HepG2 (cell line): ENCODE measurements around the gene B4GALT7. TPM values are rescaled to one million over a fixed set of nuclear protein-coding genes. Genes with fewer than 3 reads are reported as not detected.

ENCODE experiments used
- ATF1 ChIP-seq: IDR thresholded peaks from 2 replicates; pipeline ENCODE4 v1.6.1; 2016; ENCODE audit warnings: mild to moderate bottlenecking, control low read depth
- CERS6 ChIP-seq: sonication (generic); formaldehyde crosslinking; IDR thresholded peaks from 2 replicates; pipeline ENCODE4 v1.5.0; 2020; ENCODE audit warnings: missing genetic modification reagents
- HDAC2 ChIP-seq: sonication (generic); formaldehyde crosslinking; IDR thresholded peaks from 2 replicates; pipeline ENCODE4 v1.4.0; 2020; ENCODE audit warnings: missing genetic modification reagents
- KDM5B ChIP-seq: sonication (generic); formaldehyde crosslinking; IDR thresholded peaks from 2 replicates; pipeline ENCODE4 v1.4.0; 2020; ENCODE audit warnings: missing genetic modification reagents, mild to moderate bottlenecking, borderline replicate concordance
- MATR3 ChIP-seq: sonication (generic); formaldehyde crosslinking; IDR thresholded peaks from 2 replicates; pipeline ENCODE4 v1.4.0; 2020; ENCODE audit warnings: missing genetic modification reagents
- MYNN ChIP-seq: sonication (generic); formaldehyde crosslinking; IDR thresholded peaks from 2 replicates; pipeline ENCODE4 v1.4.0; 2020; ENCODE audit warnings: mild to moderate bottlenecking, low read depth, missing genetic modification reagents
- NFKB2 ChIP-seq: sonication (generic); formaldehyde crosslinking; IDR thresholded peaks from 2 replicates; pipeline ENCODE4 v1.4.0; 2020; ENCODE audit warnings: missing genetic modification reagents, borderline replicate concordance
- NR2F6 ChIP-seq, 2 experiments: IDR thresholded peaks; 2 replicates each; pipeline ENCODE4 v1.6.1; 2016; ENCODE audit warnings: antibody characterized with exemption in 1 of 2, mild to moderate bottlenecking in 1 of 2
- NRL ChIP-seq: sonication (generic); formaldehyde crosslinking; IDR thresholded peaks from 2 replicates; pipeline ENCODE4 v1.5.0; 2020; ENCODE audit warnings: missing genetic modification reagents, mild to moderate bottlenecking, moderate library complexity, borderline replicate concordance
- PAWR ChIP-seq: sonication (generic); formaldehyde crosslinking; IDR thresholded peaks from 2 replicates; pipeline ENCODE4 v1.4.0; 2020; ENCODE audit warnings: missing genetic modification reagents, mild to moderate bottlenecking, borderline replicate concordance
- POLR2G ChIP-seq: fragments of 200-400 bp; formaldehyde crosslinking; IDR thresholded peaks from 2 replicates; pipeline ENCODE4 v1.6.1; 2018; ENCODE audit warnings: mild to moderate bottlenecking, low read depth, low read length, moderate library complexity
- PRDM10 ChIP-seq: sonication (generic); formaldehyde crosslinking; IDR thresholded peaks from 2 replicates; pipeline ENCODE4 v1.4.0; 2020; ENCODE audit warnings: low read depth, missing genetic modification reagents
- RARA ChIP-seq: IDR thresholded peaks from 2 replicates; pipeline ENCODE4 v1.6.1; 2016; ENCODE audit warnings: missing genetic modification reagents, missing compliant biosample characterization
- RARG ChIP-seq: sonication (generic); formaldehyde crosslinking; IDR thresholded peaks from 2 replicates; pipeline ENCODE4 v1.4.0; 2020; ENCODE audit warnings: low read depth, mild to moderate bottlenecking, missing genetic modification reagents
- TAF15 ChIP-seq: fragments of 200-400 bp; formaldehyde crosslinking; IDR thresholded peaks from one replicate; pipeline ENCODE4 v1.6.1; 2018; ENCODE audit warnings: mild to moderate bottlenecking, low read depth, low read length; ENCODE audit not compliant: poor library complexity, severe bottlenecking
- ZEB1 ChIP-seq: IDR thresholded peaks from 2 replicates; pipeline ENCODE4 v1.6.1; 2012; ENCODE audit warnings: mild to moderate bottlenecking, low read depth, inconsistent platforms; ENCODE audit not compliant: insufficient replicate concordance
- ZNF3 ChIP-seq: IDR thresholded peaks from 2 replicates; pipeline ENCODE4 v1.7.0; 2017; ENCODE audit warnings: inconsistent platforms
- ZNF30 ChIP-seq: sonication (generic); formaldehyde crosslinking; IDR thresholded peaks from 2 replicates; pipeline ENCODE4 v1.5.0; 2020; ENCODE audit warnings: mild to moderate bottlenecking, missing genetic modification reagents
- ZNF331 ChIP-seq: sonication (generic); formaldehyde crosslinking; IDR thresholded peaks from 2 replicates; pipeline ENCODE4 v1.4.0; 2020; ENCODE audit warnings: missing genetic modification reagents
- ZNF33B ChIP-seq: sonication (generic); formaldehyde crosslinking; IDR thresholded peaks from 2 replicates; pipeline ENCODE4 v1.5.1; 2020; ENCODE audit warnings: mild to moderate bottlenecking, missing genetic modification reagents
- ZNF367 ChIP-seq: sonication (generic); formaldehyde crosslinking; IDR thresholded peaks from 2 replicates; pipeline ENCODE4 v1.4.0; 2020; ENCODE audit warnings: missing genetic modification reagents, borderline replicate concordance
- ZNF430 ChIP-seq: sonication (generic); formaldehyde crosslinking; IDR thresholded peaks from 2 replicates; pipeline ENCODE4 v1.9.0; 2021; ENCODE audit warnings: mild to moderate bottlenecking, missing genetic modification reagents
- ZNF740 ChIP-seq: sonication (generic); formaldehyde crosslinking; IDR thresholded peaks from 2 replicates; pipeline ENCODE4 v1.4.0; 2020; ENCODE audit warnings: missing genetic modification reagents
- ZXDC ChIP-seq: sonication (generic); formaldehyde crosslinking; IDR thresholded peaks from 2 replicates; pipeline ENCODE4 v1.5.0; 2020; ENCODE audit warnings: mild to moderate bottlenecking, missing genetic modification reagents
- polyA plus RNA-seq, 8 experiments: library from polyadenylated mRNA; depleted of rRNA in 3 of 8; stranded (reverse) in 7 of 8; unstranded in 1 of 8; fragments of >200 nt; fragmentation: Illumina TruSeq in 4 of 8; extraction: Trizol in 4 of 8; gene quantifications; 2 replicates each; pipeline versions ENCODE4 v1.2.1 to v1.2.3, GENCODE V29; 2011 to 2016; ENCODE audit warnings: low read depth in 4 of 8, missing spikeins in 1 of 8, mixed read lengths in 1 of 8; ENCODE audit not compliant: insufficient read depth in 1 of 8
- total RNA-seq, 5 experiments: library from RNA; depleted of rRNA; stranded (reverse); fragments of >200 nt; fragmentation: Illumina TruSeq; extraction: Trizol; gene quantifications; 2 replicates each; pipeline ENCODE4 v1.2.3, GENCODE V29; 2016; ENCODE audit warnings: low read depth in 1 of 5

The B4GALT7 gene
- total and polyA plus RNA-seq, 2 of the 13 experiments (the other 11 are each of a cell fraction or from before 2014, with no cell fraction given): 16.4 to 20.5 TPM

GRCh38 chr5:177554474-177555111 lies 45.3 kb upstream of the B4GALT7 start, which contains the start of gene FAM193B (continued):
- TF ChIP-seq CERS6 (no peak), TAF15 (no peak), ZNF30 (CRISPR knock-in tag) (no peak), MATR3 (no peak), NR2F6 (IDR thresholded peaks at IDR 0.05) (peak; percentile 19; the same call in 1 of the 2 replicates), NR2F6 (CRISPR knock-in tag; IDR thresholded peaks at IDR 0.05) (peak; percentile 86), ZEB1 (no peak), NRL (CRISPR knock-in tag) (no peak), ZNF367 (CRISPR knock-in tag) (no peak), POLR2G (peak; percentile 56), RARA (no peak), HDAC2 (peak; percentile 17; the same call in 1 of the 2 replicates), MYNN (CRISPR knock-in tag) (no peak), ZXDC (CRISPR knock-in tag) (no peak), ATF1 (CRISPR knock-in tag) (peak; percentile 46; the same call in 1 of the 2 replicates), ZNF430 (CRISPR knock-in tag) (no peak), RARG (CRISPR knock-in tag) (no peak), PRDM10 (CRISPR knock-in tag) (peak; percentile 74; the same call in 1 of the 2 replicates), NFKB2 (peak; percentile 54; the same call in 1 of the 2 replicates), ZNF33B (CRISPR knock-in tag) (0 out of 2 replicates have a peak, but pooled peaks have one; percentile 32), ZNF3 (CRISPR knock-in tag) (no peak), PAWR (CRISPR knock-in tag) (no peak), KDM5B (CRISPR knock-in tag) (no peak), ZNF331 (CRISPR knock-in tag) (peak; percentile 84), ZNF740 (peak; percentile 96)
